Neural progenitor cell (in vitro differentiated cells): Measurements from ENCODE around the gene ZNF592. TPM values are rescaled to one million over a fixed set of nuclear protein-coding genes. Genes with fewer than 3 reads are reported as not detected.

Experiments used
- DNase-seq: peaks from one replicate; pipeline ENCODE4 v3.0.0-alpha.2; 2016; ENCODE audit warnings: low spot score
- H2AFZ ChIP-seq: fragments of 200-600 bp; sonication (generic); replicated peaks from 2 replicates; pipeline ENCODE4 v1.6.1; 2016; ENCODE audit warnings: antibody characterized with exemption
- H3F3A ChIP-seq: fragments of 200-600 bp; sonication (generic); 2 replicates; pipeline ENCODE4 v1.6.1; 2016; ENCODE audit warnings: antibody characterized with exemption, low read depth
- H3K27ac ChIP-seq: fragments of 200-600 bp; sonication (generic); 2 replicates; pipeline ENCODE4 v1.5.1; 2016; ENCODE audit warnings: mild to moderate bottlenecking
- H3K27me3 ChIP-seq: fragments of 200-600 bp; sonication (generic); 2 replicates; pipeline ENCODE4 v1.6.1; 2016; ENCODE audit warnings: mild to moderate bottlenecking, moderate library complexity
- H3K36me3 ChIP-seq: fragments of 200-600 bp; sonication (generic); 2 replicates; pipeline ENCODE4 v1.5.1; 2016
- H3K4me1 ChIP-seq: fragments of 200-600 bp; sonication (generic); 2 replicates; pipeline ENCODE4 v1.6.1; 2016; ENCODE audit warnings: mixed run types
- H3K4me2 ChIP-seq: fragments of 200-600 bp; sonication (generic); 2 replicates; pipeline ENCODE4 v1.6.1; 2016
- H3K4me3 ChIP-seq: fragments of 200-600 bp; sonication (generic); 2 replicates; pipeline ENCODE4 v1.5.1; 2016
- H3K79me2 ChIP-seq: fragments of 200-600 bp; sonication (generic); 2 replicates; pipeline ENCODE4 v1.6.1; 2016; ENCODE audit warnings: low read depth
- H3K9ac ChIP-seq: fragments of 200-600 bp; sonication (generic); 2 replicates; pipeline ENCODE4 v1.6.1; 2016
- H3K9me3 ChIP-seq: fragments of 200-600 bp; sonication (generic); 2 replicates; pipeline ENCODE4 v1.5.1; 2016; ENCODE audit warnings: low read depth
- H4K20me1 ChIP-seq: fragments of 200-600 bp; sonication (generic); 2 replicates; pipeline ENCODE4 v1.6.1; 2016; ENCODE audit warnings: low read depth
- H3K27ac Mint-ChIP-seq: 3 replicates; pipeline ENCODE4 v1.8.0; 2021; ENCODE audit warnings: mixed read lengths
- H3K27me3 Mint-ChIP-seq: 2 replicates; pipeline ENCODE4 v1.8.0; 2022; ENCODE audit warnings: low read depth, mild to moderate bottlenecking, inconsistent platforms, moderate library complexity, mixed read lengths; ENCODE audit not compliant: insufficient read depth
- H3K36me3 Mint-ChIP-seq: 3 replicates; pipeline ENCODE4 v1.8.0; 2021; ENCODE audit warnings: mixed read lengths
- H3K4me1 Mint-ChIP-seq: 3 replicates; pipeline ENCODE4 v1.8.0; 2021; ENCODE audit warnings: mixed read lengths
- H3K4me3 Mint-ChIP-seq: 3 replicates; pipeline ENCODE4 v1.8.0; 2021; ENCODE audit warnings: mild to moderate bottlenecking, moderate library complexity, mixed read lengths
- H3K9me3 Mint-ChIP-seq: 3 replicates; pipeline ENCODE4 v1.8.0; 2020; ENCODE audit warnings: mixed read lengths
- CTCF ChIP-seq: fragments of 200-600 bp; sonication (generic); IDR thresholded peaks from 2 replicates; pipeline ENCODE4 v1.5.1; 2017; ENCODE audit warnings: antibody characterized with exemption, mild to moderate bottlenecking
- EZH2 ChIP-seq: fragments of 200-600 bp; sonication (generic); IDR thresholded peaks from 2 replicates; pipeline ENCODE4 v1.6.1; 2017; ENCODE audit warnings: antibody characterized with exemption, mild to moderate bottlenecking, moderate library complexity
- EZH2phosphoT487 ChIP-seq: fragments of 200-600 bp; sonication (generic); IDR thresholded peaks from 2 replicates; pipeline ENCODE4 v1.6.1; 2017; ENCODE audit warnings: antibody characterized with exemption
- total RNA-seq: library from RNA; depleted of rRNA; stranded (reverse); fragments of >200 nt; gene quantifications from 2 replicates; pipeline ENCODE4 v1.2.3, GENCODE V29; 2015; ENCODE audit warnings: low replicate concordance

The ZNF592 gene
- total RNA-seq, 1 donor from 2014 or later: 5.8 TPM

DNA sequence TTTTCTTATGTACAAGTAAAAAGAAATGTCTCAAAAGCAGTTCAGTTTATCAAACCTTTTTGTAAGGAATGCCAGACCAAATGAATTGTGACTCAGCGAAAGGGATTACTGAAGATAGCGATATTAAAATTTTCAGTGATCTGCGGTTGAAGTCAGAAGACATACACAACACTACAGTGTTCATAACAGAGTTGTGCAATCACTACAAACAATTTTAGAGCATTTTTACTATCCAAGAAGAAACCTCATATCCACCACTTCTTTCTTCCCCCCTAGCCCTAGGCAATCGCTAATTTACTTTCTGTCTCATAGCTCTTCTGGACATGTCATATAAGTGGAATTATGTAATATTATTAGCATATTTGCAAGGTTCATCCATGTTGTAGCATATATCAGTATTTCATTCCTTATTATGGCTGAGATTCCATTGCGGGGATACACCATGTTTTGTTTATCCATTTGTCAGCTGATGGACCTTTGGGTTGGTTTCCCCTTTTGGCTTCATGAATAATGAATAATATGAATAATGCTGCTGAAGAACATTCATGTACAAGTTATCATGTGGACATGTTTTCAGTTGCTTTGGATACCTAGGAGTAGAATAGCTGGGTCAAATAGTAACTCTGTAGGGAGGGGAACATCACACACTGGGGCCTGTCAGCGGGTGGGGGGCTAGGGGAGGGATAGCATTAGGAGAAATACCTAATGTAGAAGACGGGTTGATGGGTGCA is 45.2 kb downstream of the ZNF592 start:
- Histone ChIP-seq H3K27ac (no peak overlapping the region), H3K9ac (no peak overlapping the region), H3K27me3 (no peaks in the 10 kb centered on the region), H4K20me1 (peaks cover 31% of the 10 kb centered on the region), H3K4me2 (no peak overlapping the region), H3F3A (peaks cover 9% of the 10 kb centered on the region), H3K4me3 (no peak overlapping the region), H2AFZ (no peak overlapping the region), H3K36me3 (peaks cover 4% of the 10 kb centered on the region), H3K79me2 (peaks cover 8% of the 10 kb centered on the region), H3K9me3 (no peaks in the 10 kb centered on the region), H3K4me1 (peaks cover 10% of the 10 kb centered on the region)
- no peaks in the 10 kb centered on the region for H3K9me3 Mint-ChIP-seq
- H3K36me3 Mint-ChIP-seq: peaks cover 19% of the 10 kb centered on the region
- peaks cover 10% of the 10 kb centered on the region for H3K4me1 Mint-ChIP-seq
- DNase-seq: no peak
- H3K27me3 Mint-ChIP-seq: no peaks in the 10 kb centered on the region
- TF ChIP-seq EZH2 (no peak), EZH2phosphoT487 (no peak), CTCF (no peak)
- no peak overlapping the region for H3K4me3 Mint-ChIP-seq
- H3K27ac Mint-ChIP-seq: no peak overlapping the region

DNA sequence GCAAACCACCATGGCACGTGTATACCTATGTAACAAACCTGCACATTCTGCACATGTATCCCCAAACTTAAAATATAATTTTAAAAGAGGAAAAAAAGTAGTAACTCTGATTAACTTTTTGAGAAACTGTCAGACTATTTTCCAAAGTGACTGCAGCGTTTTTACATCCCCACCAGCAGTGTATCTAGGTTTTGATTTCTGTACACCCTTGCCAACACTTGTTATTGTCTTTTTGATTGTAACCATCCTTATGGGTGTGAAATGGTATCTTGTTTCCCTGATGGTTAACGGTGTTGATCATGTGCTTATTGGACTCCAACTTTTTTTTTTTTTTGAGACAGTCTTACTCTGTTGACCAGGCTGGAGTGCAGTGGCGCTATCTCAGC is 45.8 kb downstream of the ZNF592 start:
- no peaks in the 10 kb centered on the region for H3K9me3 ChIP-seq
- H3K4me1 ChIP-seq: peaks cover 9% of the 10 kb centered on the region
- peaks cover 25% of the 10 kb centered on the region for H4K20me1 ChIP-seq
- Mint-ChIP-seq H3K4me1 (peaks cover 10% of the 10 kb centered on the region), H3K27me3 (no peaks in the 10 kb centered on the region), H3K36me3 (peaks cover 16% of the 10 kb centered on the region), H3K9me3 (no peaks in the 10 kb centered on the region), H3K27ac (no peak overlapping the region), H3K4me3 (no peak overlapping the region)
- H3K36me3 ChIP-seq: peaks cover 4% of the 10 kb centered on the region
- no peak overlapping the region for H3K9ac ChIP-seq
- DNase-seq: no peak
- H3K79me2 ChIP-seq: peaks cover 2% of the 10 kb centered on the region
- H2AFZ ChIP-seq: no peak overlapping the region
- H3K4me2 ChIP-seq: no peak overlapping the region
- TF ChIP-seq EZH2 (no peak), EZH2phosphoT487 (no peak), CTCF (no peak)
- no peaks in the 10 kb centered on the region for H3K27me3 ChIP-seq
- no peak overlapping the region for H3K4me3 ChIP-seq
- no peak overlapping the region for H3K27ac ChIP-seq
- H3F3A ChIP-seq: peaks cover 6% of the 10 kb centered on the region

DNA sequence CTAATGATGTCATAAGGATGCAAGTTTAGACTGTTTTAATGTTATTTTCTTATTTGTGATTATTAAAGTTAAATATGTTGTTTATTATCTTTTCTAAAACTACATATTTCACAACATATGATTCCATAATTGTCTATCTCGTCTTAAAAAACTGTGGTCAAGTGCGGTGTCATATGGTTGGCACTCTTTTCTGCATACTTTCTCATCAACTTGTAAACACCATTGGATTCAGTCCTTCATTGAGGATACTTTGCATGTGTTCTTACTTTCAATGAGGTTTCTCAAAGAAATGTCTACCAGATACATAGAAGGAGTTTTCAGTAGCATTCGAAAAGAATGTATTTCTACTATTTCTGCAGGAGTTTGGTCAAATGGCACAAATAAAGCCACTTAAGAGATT is 46.8 kb downstream of the ZNF592 start:
- no peaks in the 10 kb centered on the region for H3K79me2 ChIP-seq
- H3K4me2 ChIP-seq: no peak overlapping the region
- H3K4me1 Mint-ChIP-seq: peaks cover 2% of the 10 kb centered on the region
- TF ChIP-seq EZH2 (no peak), CTCF (no peak)
- H3K4me3 Mint-ChIP-seq: no peak overlapping the region
- no peak overlapping the region for H2AFZ ChIP-seq
- H3K27me3 Mint-ChIP-seq: no peaks in the 10 kb centered on the region
- H3K9me3 Mint-ChIP-seq: no peaks in the 10 kb centered on the region
- peaks cover 18% of the 10 kb centered on the region for H3K36me3 Mint-ChIP-seq
- H3K4me3 ChIP-seq: no peak overlapping the region
- H3K27ac Mint-ChIP-seq: no peak overlapping the region
- no peaks in the 10 kb centered on the region for H3K4me1 ChIP-seq
- no peaks in the 10 kb centered on the region for H3K9me3 ChIP-seq
- H4K20me1 ChIP-seq: peaks cover 15% of the 10 kb centered on the region
- H3K27ac ChIP-seq: no peak overlapping the region
- DNase-seq: no peak
- H3K9ac ChIP-seq: no peak overlapping the region
- H3K27me3 ChIP-seq: no peaks in the 10 kb centered on the region
- no peaks in the 10 kb centered on the region for H3F3A ChIP-seq
- H3K36me3 ChIP-seq: peaks cover 4% of the 10 kb centered on the region
